PC-3 (cell line): ENCODE data around the gene PPFIBP2. TPM values are rescaled to one million over a fixed set of nuclear protein-coding genes. Genes with fewer than 3 reads are reported as not detected.

Experiments used
- ATAC-seq: fragments of 200-7000 bp; cut with Tn5 transposase; 2 replicates; pipeline ENCODE4 v1.9.1; 2020; ENCODE audit warnings: mild to moderate bottlenecking, moderate library complexity
- BruUV-seq: library from RNA; stranded (reverse); fragments of 400-500 nt; replicated peaks from 2 replicates; lab custom pipeline; 2021; lab: Mats Ljungman, UMichigan
- CTCF ChIA-PET: fragments of 300-600 bp; sonication (Branson Sonifier 250); formaldehyde crosslinking; loops from one replicate; lab custom pipeline; 2022; ENCODE audit warnings: antibody characterized with exemption; lab: Charles Lee
- POLR2A ChIA-PET: fragments of 300-600 bp; sonication (Branson Sonifier 250); formaldehyde crosslinking; loops from one replicate; lab custom pipeline; 2022; ENCODE audit warnings: antibody characterized with exemption; ENCODE audit not compliant: unreplicated experiment; lab: Charles Lee
- DNase-seq: peaks from one replicate; pipeline ENCODE4 v3.0.0-alpha.2; 2015
- H2AFZ ChIP-seq: fragments of 300-600 bp; sonication (generic); 2 replicates; pipeline ENCODE4 v1.6.0; 2016; ENCODE audit warnings: antibody characterized with exemption, low read length
- H3F3A ChIP-seq: fragments of 300-600 bp; sonication (generic); one replicate; pipeline ENCODE4 v1.6.0; 2017; ENCODE audit warnings: antibody characterized with exemption, low read length, control low read depth, mild to moderate bottlenecking; ENCODE audit not compliant: unreplicated experiment
- H3K27ac ChIP-seq: fragments of 300-600 bp; sonication (generic); 2 replicates; pipeline ENCODE4 v1.5.1; 2016; ENCODE audit warnings: mild to moderate bottlenecking, low read length
- H3K27me3 ChIP-seq: fragments of 300-600 bp; sonication (generic); 2 replicates; pipeline ENCODE4 v1.6.1; 2016; ENCODE audit warnings: low read length, mixed read lengths
- H3K36me3 ChIP-seq: fragments of 300-600 bp; sonication (generic); 2 replicates; pipeline ENCODE4 v1.6.1; 2016; ENCODE audit warnings: low read depth, mixed run types, low read length, mixed read lengths
- H3K4me1 ChIP-seq: fragments of 300-600 bp; sonication (generic); 2 replicates; pipeline ENCODE4 v1.5.1; 2016; ENCODE audit warnings: low read length; ENCODE audit not compliant: insufficient read depth
- H3K4me2 ChIP-seq: fragments of 300-600 bp; sonication (generic); 2 replicates; pipeline ENCODE4 v1.6.0; 2016; ENCODE audit warnings: low read length
- H3K4me3 ChIP-seq: fragments of 300-600 bp; sonication (generic); 2 replicates; pipeline ENCODE4 v1.5.1; 2016; ENCODE audit warnings: mild to moderate bottlenecking, low read length, mixed read lengths
- H3K79me2 ChIP-seq: fragments of 300-600 bp; sonication (generic); 2 replicates; pipeline ENCODE4 v1.6.1; 2017; ENCODE audit warnings: low read length, mixed read lengths
- H3K9ac ChIP-seq: fragments of 300-600 bp; sonication (generic); 2 replicates; pipeline ENCODE4 v1.6.0; 2016; ENCODE audit warnings: mild to moderate bottlenecking, low read length
- H3K9me2 ChIP-seq: fragments of 300-600 bp; sonication (generic); replicated peaks from 2 replicates; pipeline ENCODE4 v1.6.1; 2016; ENCODE audit warnings: mixed run types, low read length, mixed read lengths
- H3K9me3 ChIP-seq: fragments of 300-600 bp; sonication (generic); 2 replicates; pipeline ENCODE4 v1.6.1; 2016; ENCODE audit warnings: low read length, mixed read lengths
- H4K20me1 ChIP-seq: fragments of 300-600 bp; sonication (generic); 2 replicates; pipeline ENCODE4 v1.6.1; 2016; ENCODE audit warnings: low read length, mixed read lengths
- CTCF ChIP-seq: fragments of 300-600 bp; sonication (generic); conservative IDR thresholded peaks from 2 replicates; pipeline ENCODE4 v1.5.1; 2017; ENCODE audit warnings: antibody characterized with exemption, low read depth, mild to moderate bottlenecking, low read length
- EZH2 ChIP-seq: fragments of 300-600 bp; sonication (generic); IDR thresholded peaks from one replicate; pipeline ENCODE4 v1.6.1; 2017; ENCODE audit warnings: antibody characterized with exemption, mild to moderate bottlenecking, low read length; ENCODE audit not compliant: unreplicated experiment
- EZH2phosphoT487 ChIP-seq: fragments of 300-600 bp; sonication (generic); IDR thresholded peaks from 2 replicates; pipeline ENCODE4 v1.6.1; 2018; ENCODE audit warnings: mild to moderate bottlenecking, antibody characterized with exemption, low read length, borderline replicate concordance
- intact Hi-C: fragments of 100-400 bp; cut with micrococcal nuclease; formaldehyde crosslinking; loops from 2 replicates; pipeline ENCODE4 v1.9.0; 2023
- total RNA-seq: library from RNA; depleted of rRNA; stranded (reverse); fragments of >200 nt; gene quantifications from 2 replicates; pipeline ENCODE4 v1.2.3, GENCODE V29; 2014

Gene PPFIBP2
- total RNA-seq, 1 experiment from 2014 or later = 3.2 TPM

- Histone ChIP-seq H3K9me2 (no peaks in the 10 kb centered on the region), H3K4me2 (no peak overlapping the region), H3K4me1 (no peaks in the 10 kb centered on the region), H4K20me1 (no peaks in the 10 kb centered on the region), H3F3A (no peaks in the 10 kb centered on the region), H2AFZ (no peak overlapping the region), H3K9ac (no peak overlapping the region), H3K9me3 (no peaks in the 10 kb centered on the region), H3K4me3 (no peak overlapping the region), H3K27me3 (peaks cover 40% of the 10 kb centered on the region), H3K27ac (no peak overlapping the region), H3K36me3 (no peaks in the 10 kb centered on the region), H3K79me2 (no peaks in the 10 kb centered on the region)
- ChIA-PET POLR2A (no interaction called here), CTCF (no interaction called here)
- no peak for TF ChIP-seq EZH2
- no peak for TF ChIP-seq EZH2phosphoT487
- no peak for TF ChIP-seq CTCF
- ATAC-seq (no peak), DNase-seq (peak; percentile 32)
- intact Hi-C loops = no loop called here
- BruUV-seq = no TSS peak
These were observed 25.0 kb downstream of the PPFIBP2 start for GRCh38 chr11:7538466-7539454.

GRCh38 chr11:7540830-7541555 lies 27.2 kb downstream of the PPFIBP2 start:
- CTCF ChIA-PET = no interaction called here
- Histone ChIP-seq H4K20me1 (no peaks in the 10 kb centered on the region), H3K4me1 (no peaks in the 10 kb centered on the region), H3K36me3 (no peaks in the 10 kb centered on the region), H3K27ac (no peak overlapping the region), H3K4me2 (no peak overlapping the region), H3K4me3 (no peak overlapping the region), H3K27me3 (peaks cover 40% of the 10 kb centered on the region), H2AFZ (no peak overlapping the region), H3F3A (no peaks in the 10 kb centered on the region), H3K9ac (no peak overlapping the region), H3K9me3 (no peaks in the 10 kb centered on the region), H3K79me2 (no peaks in the 10 kb centered on the region), H3K9me2 (no peaks in the 10 kb centered on the region)
- no peak for TF ChIP-seq EZH2phosphoT487
- no peak for TF ChIP-seq CTCF
- TF ChIP-seq EZH2 = no peak
- ATAC-seq (no peak), DNase-seq (no peak)
- POLR2A ChIA-PET = no interaction called here
- intact Hi-C loops = no loop called here
- BruUV-seq = no TSS peak

- Histone ChIP-seq H3K4me2 (no peak overlapping the region), H3K9me3 (no peaks in the 10 kb centered on the region), H3K9me2 (no peaks in the 10 kb centered on the region), H3K4me1 (no peaks in the 10 kb centered on the region), H3K4me3 (no peak overlapping the region), H3F3A (no peaks in the 10 kb centered on the region), H3K36me3 (no peaks in the 10 kb centered on the region), H4K20me1 (no peaks in the 10 kb centered on the region), H2AFZ (no peak overlapping the region), H3K9ac (no peak overlapping the region), H3K27me3 (peaks cover 25% of the 10 kb centered on the region), H3K79me2 (no peaks in the 10 kb centered on the region), H3K27ac (no peak overlapping the region)
- intact Hi-C loops = no loop called here
- TF ChIP-seq CTCF = no peak
- no peak for TF ChIP-seq EZH2phosphoT487
- no peak for TF ChIP-seq EZH2
- ChIA-PET CTCF (no interaction called here), POLR2A (no interaction called here)
- DNase-seq (no peak), ATAC-seq (no peak)
- no TSS peak for BruUV-seq
These were observed 29.5 kb downstream of the PPFIBP2 start for GRCh38 chr11:7543302-7543701.
